ENCODE data around the gene PLEKHH2. TPM values are rescaled to one million over a fixed set of nuclear protein-coding genes. Genes with fewer than 3 reads are reported as not detected.
A peak's percentile ranks its signal among the peaks of the same experiment; 100 is the strongest.
"Not testable (repeated sequence)": the region's sequence is repeated elsewhere in the genome, so short reads cannot be mapped to it uniquely, and the experiment has no call there.

PLEKHH2 gene
- 0.59 and 0.72 TPM in 2 replicates for total RNA-seq (2014; rRNA removed; shearing (Covaris generic))

DNA sequence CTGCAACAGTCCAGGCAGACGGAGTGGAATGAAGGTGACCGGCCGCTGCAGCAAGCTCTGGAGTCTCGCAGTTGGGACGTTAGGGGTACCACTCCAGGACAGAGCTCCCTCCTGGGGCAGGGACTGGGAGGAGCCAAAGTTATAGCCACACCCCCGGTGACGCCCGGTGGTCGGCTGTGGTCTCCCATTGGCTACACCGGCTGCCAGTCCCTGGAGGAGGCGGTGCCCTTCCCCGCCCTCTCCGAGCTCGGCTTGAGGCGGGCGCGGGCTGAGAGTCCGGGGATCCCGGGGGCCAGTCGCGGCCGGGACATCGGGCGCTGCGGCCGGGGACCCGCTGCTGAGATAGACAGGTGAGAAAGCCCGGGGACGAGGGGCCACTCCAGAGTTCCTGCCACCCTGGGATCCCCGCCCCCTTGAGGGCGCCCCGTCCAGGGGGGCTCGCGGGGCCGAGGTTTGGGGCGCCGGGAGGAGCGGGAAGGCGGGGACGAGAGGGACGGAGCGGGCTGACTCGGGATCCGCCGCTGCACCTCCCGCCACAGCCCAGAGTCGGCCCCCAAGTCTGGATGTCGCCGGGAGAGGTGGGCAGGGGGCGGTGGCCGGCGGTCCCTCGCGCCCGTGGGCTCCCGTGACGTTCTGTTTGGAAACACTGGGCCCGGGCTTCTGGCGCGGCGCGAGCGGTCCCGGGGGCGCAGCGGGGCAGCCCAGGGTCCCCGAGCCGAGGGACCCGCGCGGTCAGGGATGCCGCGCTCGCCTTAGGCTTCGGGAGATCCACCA, at the start of gene PLEKHH2:
PLEKHH2 (plus strand) TSS at position 231 of the 774 bp plus-strand sequence. CDS start 7,414 bp downstream, outside the sequence.
- peak; percentile 83 for DNase-seq (ENCODE audit: low read depth)

GRCh38 chr2:43592443-43592842, 44.6 kb upstream of the PLEKHH2 start:
- no peak for DNase-seq (ENCODE audit: low read depth)

- DNase-seq (ENCODE audit: low read depth) = no peak
Observed at GRCh38 chr2:43593254-43593653, 43.8 kb upstream of the PLEKHH2 start.

DNA sequence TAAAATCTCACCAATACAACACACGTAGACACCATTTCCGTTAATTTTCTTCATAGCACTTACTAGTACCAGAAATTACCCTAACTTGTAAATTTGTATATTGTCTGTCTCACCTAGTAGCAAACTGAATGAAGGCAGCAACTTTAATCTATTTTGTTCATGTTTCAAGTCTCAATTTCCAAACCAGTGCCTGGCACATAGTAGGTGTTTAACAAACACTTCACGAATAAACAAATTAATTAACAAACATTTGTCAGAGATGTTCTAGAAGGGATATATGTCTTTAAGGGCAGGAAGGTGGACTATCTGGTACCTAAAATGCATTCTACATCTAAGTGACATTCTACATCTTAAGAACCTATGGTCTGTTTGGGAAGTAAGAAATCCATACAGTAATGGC, 42.2 kb upstream of the PLEKHH2 start:
- DNase-seq (ENCODE audit: low read depth) = no peak

- DNase-seq (ENCODE audit: low read depth) = peak; percentile 99
Observed at GRCh38 chr2:43595603-43596412, 41.3 kb upstream of the PLEKHH2 start, which contains the start of gene THADA. Gene THADA (minus strand): TSS chr2:43596038. CDS start chr2:43592392, 3,646 bp downstream.

- not testable (repeated sequence) for DNase-seq (ENCODE audit: low read depth)
Observed at GRCh38 chr2:43600596-43600995, 36.5 kb upstream of the PLEKHH2 start.

GRCh38 chr2:43604674-43605073, 32.4 kb upstream of the PLEKHH2 start:
- no peak for DNase-seq (ENCODE audit: low read depth)

GRCh38 chr2:43605079-43605655, 31.9 kb upstream of the PLEKHH2 start:
- peak; percentile 56 for DNase-seq (ENCODE audit: low read depth)

DNA sequence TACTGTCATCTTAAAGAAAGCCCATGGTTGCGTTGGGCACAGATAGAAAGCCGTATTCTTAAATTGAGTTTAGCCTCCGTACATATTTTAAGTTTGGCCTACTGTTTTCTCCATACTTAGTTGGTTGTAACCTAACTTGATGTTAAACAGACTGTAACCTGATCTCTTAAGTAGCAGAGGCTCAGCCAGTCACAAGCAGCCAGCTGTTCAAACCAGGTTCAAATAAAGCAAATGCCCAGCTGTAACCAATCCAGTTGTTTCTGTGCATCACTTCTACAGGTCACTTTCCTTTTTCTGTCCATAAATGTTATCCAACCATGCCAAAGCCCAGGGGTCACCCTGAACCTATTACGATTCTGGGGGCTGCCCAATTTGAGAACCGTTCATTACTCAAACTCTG, 31.2 kb upstream of the PLEKHH2 start:
- DNase-seq (ENCODE audit: low read depth) = peak; percentile 25

GRCh38 chr2:43609290-43609918, 27.7 kb upstream of the PLEKHH2 start:
- peak; percentile 54 for DNase-seq (ENCODE audit: low read depth)

- no peak for DNase-seq (ENCODE audit: low read depth)
Observed at GRCh38 chr2:43610361-43610760, 26.7 kb upstream of the PLEKHH2 start.

DNA sequence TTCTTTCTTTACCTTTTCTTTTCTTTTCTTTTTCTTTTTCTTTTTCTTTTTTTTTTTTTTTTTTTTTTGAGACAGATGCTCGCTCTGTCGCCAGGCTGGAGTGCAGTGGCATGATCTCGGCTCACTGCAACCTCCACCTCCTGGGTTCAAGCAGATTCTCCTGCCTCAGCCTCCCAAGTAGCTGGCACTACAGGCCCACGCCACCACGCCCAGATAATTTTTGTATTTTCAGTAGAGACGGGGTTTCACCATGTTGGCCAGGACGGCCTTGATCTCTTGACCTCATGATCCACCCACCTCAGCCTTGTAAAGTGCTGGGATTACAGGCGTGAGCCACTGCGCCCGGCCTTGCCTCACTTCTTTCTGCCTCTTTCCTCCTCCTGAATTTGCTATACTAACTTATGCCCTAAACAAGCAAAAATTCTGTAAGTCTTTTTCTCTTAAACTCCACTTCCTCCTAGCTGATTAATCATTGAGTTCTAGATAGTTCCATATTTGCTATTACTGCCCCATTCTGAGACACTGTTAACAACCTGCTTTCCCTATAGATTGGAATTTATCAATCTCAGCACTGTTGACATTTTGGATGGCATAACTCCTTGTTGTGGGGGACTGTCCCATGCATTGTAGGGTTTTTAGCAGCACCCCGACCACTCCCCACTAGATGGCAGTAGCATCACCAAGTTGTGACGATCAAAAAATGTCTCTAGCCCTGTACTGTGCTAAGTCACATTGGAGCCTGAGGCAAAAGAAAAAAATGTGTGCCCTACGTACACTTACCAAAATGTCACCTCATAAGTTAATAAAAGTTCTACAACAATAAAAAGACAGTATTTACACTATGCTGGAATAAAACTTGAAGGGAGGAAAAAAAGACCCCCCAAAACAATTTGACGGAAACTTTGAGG, 24.8 kb upstream of the PLEKHH2 start:
- DNase-seq (ENCODE audit: low read depth) = peak; percentile 69

DNA sequence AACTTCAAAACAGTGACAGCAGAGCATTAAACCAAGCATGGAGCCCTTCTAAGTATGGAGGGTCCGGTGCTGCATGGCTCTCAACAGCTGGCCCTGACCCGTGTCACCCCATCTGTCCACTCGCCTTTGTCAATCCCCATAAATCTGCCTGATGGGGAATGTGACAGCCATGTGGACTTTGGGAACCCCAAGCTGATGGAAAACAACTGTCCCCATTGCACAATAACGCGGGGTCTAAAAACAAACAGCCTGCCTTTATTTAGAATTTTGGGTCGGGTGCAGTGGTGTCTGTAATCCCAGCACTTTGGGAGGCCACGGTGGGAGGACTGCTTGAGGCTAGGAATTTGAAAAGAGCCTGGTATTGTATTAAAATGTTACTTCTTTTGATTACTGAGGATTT, 24.1 kb upstream of the PLEKHH2 start:
- DNase-seq (ENCODE audit: low read depth) = no peak

- DNase-seq (ENCODE audit: low read depth) = no peak
Observed at GRCh38 chr2:43616967-43617680, 19.9 kb upstream of the PLEKHH2 start.

DNA sequence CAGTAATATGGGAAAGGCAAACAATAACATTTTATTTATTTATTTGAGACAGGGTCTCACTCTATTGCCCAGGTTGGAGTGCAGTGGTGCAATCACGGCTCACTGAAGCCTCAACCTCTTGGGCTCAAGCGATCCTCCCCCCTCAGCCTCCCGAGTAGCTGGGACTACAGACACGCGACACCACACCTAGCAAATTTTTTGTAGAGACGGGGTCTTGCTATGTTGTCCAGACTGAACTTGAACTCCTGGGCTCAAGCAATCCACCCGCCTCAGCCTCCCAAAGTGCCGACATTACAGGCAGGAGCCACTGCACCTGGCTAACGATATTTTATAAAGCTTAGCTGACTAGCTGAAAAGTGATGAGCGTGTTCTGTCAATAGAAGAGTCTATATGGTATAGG, 17.5 kb upstream of the PLEKHH2 start:
- no peak for DNase-seq (ENCODE audit: low read depth)

GRCh38 chr2:43622931-43623451, 14.1 kb upstream of the PLEKHH2 start:
- DNase-seq (ENCODE audit: low read depth) = peak; percentile 24

- no peak for DNase-seq (ENCODE audit: low read depth)
Observed at GRCh38 chr2:43631618-43632317, 5.3 kb upstream of the PLEKHH2 start.

- peak; percentile 53 for DNase-seq (ENCODE audit: low read depth)
Observed at GRCh38 chr2:43634604-43635306, 2.3 kb upstream of the PLEKHH2 start.

DNA sequence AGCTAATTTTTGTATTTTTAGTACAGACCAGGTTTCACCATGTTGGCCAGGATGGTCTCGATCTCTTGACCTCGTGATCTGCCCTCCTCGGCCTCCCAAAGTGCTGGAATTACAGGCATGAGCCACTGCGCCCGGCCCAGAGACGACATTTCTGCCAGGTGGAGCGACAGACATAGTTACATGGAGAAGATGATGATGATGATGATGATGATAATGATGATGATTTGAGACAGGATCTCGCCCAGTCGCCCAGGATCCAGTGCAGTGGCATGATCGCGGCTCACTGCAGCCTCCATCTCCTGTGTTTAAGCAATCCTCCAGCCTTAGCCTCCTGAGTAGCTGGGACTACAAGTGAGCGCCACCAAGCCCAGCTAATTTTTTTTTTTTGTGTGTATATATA, 907 bp upstream of the PLEKHH2 start:
- not testable (repeated sequence) for DNase-seq (ENCODE audit: low read depth)
